GM23248 (cell line): ENCODE results near the gene BCL11B. TPM values are rescaled to one million over a fixed set of nuclear protein-coding genes. Genes with fewer than 3 reads are reported as not detected.

Source experiments
- DNase-seq: peaks from one replicate; pipeline ENCODE4 v3.0.0-alpha.2; 2015
- H2AFZ ChIP-seq: fragments of 200-600 bp; sonication (generic); 2 replicates; pipeline ENCODE4 v1.6.1; 2016; ENCODE audit warnings: antibody characterized with exemption
- H3F3A ChIP-seq: fragments of 200-600 bp; sonication (generic); 2 replicates; pipeline ENCODE4 v1.6.1; 2016; ENCODE audit warnings: mild to moderate bottlenecking, antibody characterized with exemption, mixed run types; ENCODE audit not compliant: insufficient read depth
- H3K27ac ChIP-seq: fragments of 200-600 bp; sonication (generic); 2 replicates; pipeline ENCODE4 v1.5.1; 2016; ENCODE audit warnings: mild to moderate bottlenecking
- H3K27me3 ChIP-seq: fragments of 200-600 bp; sonication (generic); replicated peaks from 2 replicates; pipeline ENCODE4 v1.6.1; 2016; ENCODE audit warnings: mild to moderate bottlenecking; ENCODE audit not compliant: insufficient read depth
- H3K36me3 ChIP-seq: fragments of 200-600 bp; sonication (generic); 2 replicates; pipeline ENCODE4 v1.6.1; 2016; ENCODE audit warnings: low read depth, mild to moderate bottlenecking
- H3K4me1 ChIP-seq: fragments of 200-600 bp; sonication (generic); 2 replicates; pipeline ENCODE4 v1.6.1; 2016; ENCODE audit warnings: mild to moderate bottlenecking; ENCODE audit not compliant: insufficient read depth
- H3K4me2 ChIP-seq: fragments of 200-600 bp; sonication (generic); one replicate; pipeline ENCODE4 v1.6.1; 2016; ENCODE audit warnings: mild to moderate bottlenecking; ENCODE audit not compliant: unreplicated experiment
- H3K4me3 ChIP-seq: fragments of 200-600 bp; sonication (generic); 2 replicates; pipeline ENCODE4 v1.5.1; 2016; ENCODE audit warnings: mild to moderate bottlenecking
- H3K79me2 ChIP-seq: fragments of 200-600 bp; sonication (generic); 2 replicates; pipeline ENCODE4 v1.6.1; 2016; ENCODE audit warnings: mild to moderate bottlenecking; ENCODE audit not compliant: insufficient read depth
- H3K9ac ChIP-seq: fragments of 200-600 bp; sonication (generic); 2 replicates; pipeline ENCODE4 v1.6.1; 2016; ENCODE audit warnings: mild to moderate bottlenecking
- H3K9me2 ChIP-seq: fragments of 200-600 bp; sonication (generic); 2 replicates; pipeline ENCODE4 v1.6.1; 2016; ENCODE audit warnings: mixed run types, mild to moderate bottlenecking, moderate library complexity; ENCODE audit not compliant: insufficient read depth
- H3K9me3 ChIP-seq: fragments of 200-600 bp; sonication (generic); one replicate; pipeline ENCODE4 v1.6.1; 2017; ENCODE audit warnings: low read depth
- H4K20me1 ChIP-seq: fragments of 200-600 bp; sonication (generic); 2 replicates; pipeline ENCODE4 v1.6.0; 2016; ENCODE audit not compliant: insufficient read depth
- EZH2 ChIP-seq: fragments of 200-600 bp; sonication (generic); IDR thresholded peaks from 2 replicates; pipeline ENCODE4 v1.6.1; 2018; ENCODE audit warnings: antibody characterized with exemption, mild to moderate bottlenecking; ENCODE audit not compliant: insufficient read depth, poor library complexity, severe bottlenecking
- EZH2phosphoT487 ChIP-seq: fragments of 200-600 bp; sonication (generic); IDR thresholded peaks from 2 replicates; pipeline ENCODE4 v1.6.1; 2018; ENCODE audit warnings: antibody characterized with exemption, moderate library complexity, mild to moderate bottlenecking, low read depth; ENCODE audit not compliant: insufficient read depth
- WGBS, 2 experiments: methylation state at CpG; one replicate each; pipeline ENCODE4 v1.1.6; 2015 to 2017; ENCODE audit warnings: low lambda C conversion rate in 2 of 2, low coverage in 1 of 2; ENCODE audit errors: missing lambda C conversion rate in 2 of 2; 5-methylcytosine and 5-hydroxymethylcytosine counted together
- in situ Hi-C: fragments of 300-500 bp; cut with MboI; formaldehyde crosslinking; loops from 2 replicates; pipeline ENCODE4 v1.15.0; 2020
- polyA plus RNA-seq: library from polyadenylated mRNA; unstranded; fragments of >200 nt; fragmentation: Nextera tagmentation; extraction: Ambion mirVana; gene quantifications from 2 replicates; pipeline ENCODE4 v1.2.1, GENCODE V29; 2016
- total RNA-seq: library from RNA; depleted of rRNA; stranded (reverse); fragments of >200 nt; shearing (Covaris generic); gene quantifications from 2 replicates; pipeline ENCODE4 v1.2.3, GENCODE V29; 2014

The BCL11B gene
- total and polyA plus RNA-seq, 2 experiments from 2014 or later: not detected

- no peaks in the 10 kb centered on the region for H3K9me2 ChIP-seq
- H3K79me2 ChIP-seq: no peaks in the 10 kb centered on the region
Observed at GRCh38 chr14:99235582-99236320, 36.2 kb downstream of the BCL11B start.

GRCh38 chr14:99234961-99235571 is 36.9 kb downstream of the BCL11B start:
- H2AFZ ChIP-seq: no peak overlapping the region
- in situ Hi-C loops: no loop called here
- H3F3A ChIP-seq: no peaks in the 10 kb centered on the region
- H3K36me3 ChIP-seq: no peaks in the 10 kb centered on the region
- H3K9ac ChIP-seq: no peak overlapping the region
- WGBS, 2 experiments: 2% methylated on average over 18 to 19 of the region's 19 CpGs
- no peaks in the 10 kb centered on the region for H3K9me2 ChIP-seq
- no peaks in the 10 kb centered on the region for H3K27me3 ChIP-seq
- H3K4me1 ChIP-seq: no peaks in the 10 kb centered on the region
- no peaks in the 10 kb centered on the region for H3K9me3 ChIP-seq
- no peak overlapping the region for H3K4me3 ChIP-seq
- H4K20me1 ChIP-seq: no peaks in the 10 kb centered on the region
- DNase-seq: no peak
- TF ChIP-seq EZH2: no peak
- TF ChIP-seq EZH2phosphoT487: no peak
- no peak overlapping the region for H3K4me2 ChIP-seq
- H3K27ac ChIP-seq: no peak overlapping the region
- no peaks in the 10 kb centered on the region for H3K79me2 ChIP-seq

More at GRCh38 chr14:99235582-99236320, 36.2 kb downstream of the BCL11B start:
- H3F3A ChIP-seq: no peaks in the 10 kb centered on the region
- no peak overlapping the region for H3K4me2 ChIP-seq
- 5 to 6% methylated on average over 15 of the region's 15 CpGs for WGBS, 2 experiments
- no peak overlapping the region for H2AFZ ChIP-seq
- H3K4me3 ChIP-seq: no peak overlapping the region
- no peak overlapping the region for H3K27ac ChIP-seq
- no peak overlapping the region for H3K9ac ChIP-seq
- no peaks in the 10 kb centered on the region for H3K27me3 ChIP-seq
- H3K4me1 ChIP-seq: no peaks in the 10 kb centered on the region
- no peaks in the 10 kb centered on the region for H3K36me3 ChIP-seq
- TF ChIP-seq EZH2 (no peak), EZH2phosphoT487 (no peak)
- H3K9me3 ChIP-seq: no peaks in the 10 kb centered on the region
- no peak for DNase-seq
- no peaks in the 10 kb centered on the region for H4K20me1 ChIP-seq
- in situ Hi-C loops: no loop called here

GRCh38 chr14:99234355-99234754 is 37.6 kb downstream of the BCL11B start:
- TF ChIP-seq EZH2phosphoT487: no peak
- no peak for TF ChIP-seq EZH2
- no peaks in the 10 kb centered on the region for H3F3A ChIP-seq
- H4K20me1 ChIP-seq: no peaks in the 10 kb centered on the region
- no peaks in the 10 kb centered on the region for H3K4me1 ChIP-seq
- no peaks in the 10 kb centered on the region for H3K36me3 ChIP-seq
- H3K4me2 ChIP-seq: no peak overlapping the region
- H3K9me2 ChIP-seq: no peaks in the 10 kb centered on the region
- H3K4me3 ChIP-seq: no peak overlapping the region
- H3K27ac ChIP-seq: no peak overlapping the region
- 38 to 40% methylated on average over 9 of the region's 9 CpGs for WGBS, 2 experiments
- H3K79me2 ChIP-seq: no peaks in the 10 kb centered on the region
- in situ Hi-C loops: no loop called here
- H3K9me3 ChIP-seq: no peaks in the 10 kb centered on the region
- no peak overlapping the region for H3K9ac ChIP-seq
- H3K27me3 ChIP-seq: no peaks in the 10 kb centered on the region
- H2AFZ ChIP-seq: no peak overlapping the region
- no peak for DNase-seq

- WGBS, 2 experiments: 61 to 62% methylated on average over 17 of the region's 17 CpGs
- DNase-seq: no peak
Observed at GRCh38 chr14:99233222-99234035, 38.6 kb downstream of the BCL11B start.

More at GRCh38 chr14:99233222-99234035, 38.6 kb downstream of the BCL11B start:
- H3K27me3 ChIP-seq: no peaks in the 10 kb centered on the region
- H2AFZ ChIP-seq: no peak overlapping the region
- H3K79me2 ChIP-seq: no peaks in the 10 kb centered on the region
- H3K36me3 ChIP-seq: no peaks in the 10 kb centered on the region
- no peak overlapping the region for H3K4me3 ChIP-seq
- no peak overlapping the region for H3K4me2 ChIP-seq
- no peaks in the 10 kb centered on the region for H3K9me2 ChIP-seq
- TF ChIP-seq EZH2phosphoT487: no peak
- TF ChIP-seq EZH2: no peak
- H4K20me1 ChIP-seq: no peaks in the 10 kb centered on the region
- H3F3A ChIP-seq: no peaks in the 10 kb centered on the region
- no peak overlapping the region for H3K27ac ChIP-seq
- in situ Hi-C loops: no loop called here
- no peaks in the 10 kb centered on the region for H3K4me1 ChIP-seq
- H3K9ac ChIP-seq: no peak overlapping the region
- H3K9me3 ChIP-seq: no peaks in the 10 kb centered on the region
